CD4-positive, alpha-beta memory T cell (primary cell): Measurements from ENCODE around the gene CDK11A. TPM values are rescaled to one million over a fixed set of nuclear protein-coding genes. Genes with fewer than 3 reads are reported as not detected.
"Not testable (repeated sequence)": the region's sequence is repeated elsewhere in the genome, so short reads cannot be mapped to it uniquely, and the experiment has no call there.

Experiments
- CTCF ChIA-PET: fragments of 350-600 bp; sonication (Branson Sonifier 250); formaldehyde crosslinking; loops from one replicate; lab custom pipeline; 2021; ENCODE audit warnings: inconsistent platforms; ENCODE audit not compliant: partially characterized antibody; lab: Charles Lee
- POLR2A ChIA-PET: fragments of 350-600 bp; sonication (Branson Sonifier 250); formaldehyde crosslinking; loops from one replicate; lab custom pipeline; 2021; ENCODE audit not compliant: partially characterized antibody; lab: Charles Lee
- DNase-seq, 5 donors: peaks; one replicate each; pipeline versions ENCODE4 v3.0.0 to v3.0.0-alpha.2; 2020 to 2022; ENCODE audit warnings: mixed read lengths in 1 of 5
- H3K27ac ChIP-seq: one replicate; pipeline ENCODE4 v1.7.0; 2013; ENCODE audit warnings: low read depth, low read length
- H3K27me3 ChIP-seq: 2 replicates; pipeline ENCODE4 v1.7.0; 2013; ENCODE audit warnings: mild to moderate bottlenecking, low read length, moderate library complexity; ENCODE audit not compliant: insufficient read depth
- H3K36me3 ChIP-seq: 2 replicates; pipeline ENCODE4 v1.7.0; 2013; ENCODE audit warnings: mild to moderate bottlenecking, low read length, moderate library complexity; ENCODE audit not compliant: insufficient read depth
- H3K4me1 ChIP-seq: 2 replicates; pipeline ENCODE4 v1.7.0; 2013; ENCODE audit warnings: mild to moderate bottlenecking, low read length, moderate library complexity; ENCODE audit not compliant: insufficient read depth
- H3K4me3 ChIP-seq, 2 donors: one replicate each; pipeline ENCODE4 v1.7.0; 2013; ENCODE audit warnings: low read length in 2 of 2, mild to moderate bottlenecking in 1 of 2
- H3K9me3 ChIP-seq, 2 donors: one replicate each; pipeline ENCODE4 v1.7.0; 2013; ENCODE audit warnings: low read length in 2 of 2, control low read depth in 1 of 2; ENCODE audit not compliant: control insufficient read depth in 1 of 2
- H3K27ac Mint-ChIP-seq, 7 donors: one replicate each; pipeline ENCODE4 v1.8.0; 2020 to 2021; ENCODE audit warnings: mixed read lengths in 7 of 7, mild to moderate bottlenecking in 6 of 7, inconsistent platforms in 3 of 7, moderate library complexity in 3 of 7
- H3K27me3 Mint-ChIP-seq, 2 donors: one replicate each; pipeline ENCODE4 v1.8.0; 2020 to 2021; ENCODE audit warnings: mixed read lengths in 2 of 2
- H3K36me3 Mint-ChIP-seq, 2 donors: one replicate each; pipeline ENCODE4 v1.8.0; 2020 to 2021; ENCODE audit warnings: mixed read lengths in 2 of 2, inconsistent platforms in 1 of 2, mild to moderate bottlenecking in 1 of 2
- H3K4me1 Mint-ChIP-seq, 4 donors: one replicate each; pipeline ENCODE4 v1.8.0; 2020 to 2021; ENCODE audit warnings: mixed read lengths in 4 of 4, mild to moderate bottlenecking in 1 of 4
- H3K4me3 Mint-ChIP-seq, 8 donors: one replicate each; pipeline ENCODE4 v1.8.0; 2020 to 2021; ENCODE audit warnings: mixed read lengths in 8 of 8, mild to moderate bottlenecking in 7 of 8, moderate library complexity in 6 of 8, inconsistent platforms in 3 of 8
- H3K9me3 Mint-ChIP-seq, 8 donors: one replicate each; pipeline ENCODE4 v1.8.0; 2020 to 2021; ENCODE audit warnings: mixed read lengths in 8 of 8, mild to moderate bottlenecking in 5 of 8, inconsistent platforms in 3 of 8, moderate library complexity in 1 of 8
- intact Hi-C: fragments of 100-400 bp; cut with micrococcal nuclease; formaldehyde crosslinking; loops from one replicate; pipeline ENCODE4 v1.15.1; 2023
- polyA plus RNA-seq, 2 donors: library from polyadenylated mRNA; unstranded; fragments of 300-500 nt; fragmentation: Illumina TruSeq; gene quantifications; one replicate each; pipeline ENCODE4 v1.2.3, GENCODE V29; 2021
- total RNA-seq, 2 experiments: library from RNA; stranded (reverse); gene quantifications; one replicate each; pipeline ENCODE4 v1.2.3, GENCODE V29; 2021

CDK11A gene
- total and polyA plus RNA-seq, 4 experiments from 2014 or later: 7.2 to 162 (median 86.1) TPM

GRCh38 chr1:1753607-1754005, 29.4 kb upstream of the CDK11A start:
- ChIA-PET POLR2A (interaction anchor here (1.1 kb wide), 1 partner anchor 26 kb away, joined by 4 read pairs; no protein-coding TSS in a partner anchor), CTCF (no interaction called here)
- Histone ChIP-seq H3K4me3 (no peak overlapping the region), H3K9me3 (no peaks in the 10 kb centered on the region), H3K36me3 (peaks cover 24% of the 10 kb centered on the region), H3K4me1 (peaks cover 4% of the 10 kb centered on the region), H3K27me3 (no peaks in the 10 kb centered on the region), H3K27ac (no peak overlapping the region)
- H3K4me1 Mint-ChIP-seq: peaks cover 0 to 12% (median under 1%) of the 10 kb centered on the region in 4 donors
- H3K4me3 Mint-ChIP-seq: no peak overlapping the region
- intact Hi-C loops: no loop called here
- no peak for DNase-seq
- H3K36me3 Mint-ChIP-seq: peaks cover 4 to 10% of the 10 kb centered on the region in 2 donors
- no peaks in the 10 kb centered on the region for H3K27me3 Mint-ChIP-seq
- H3K9me3 Mint-ChIP-seq: no peaks in the 10 kb centered on the region
- no peak overlapping the region for H3K27ac Mint-ChIP-seq

DNA sequence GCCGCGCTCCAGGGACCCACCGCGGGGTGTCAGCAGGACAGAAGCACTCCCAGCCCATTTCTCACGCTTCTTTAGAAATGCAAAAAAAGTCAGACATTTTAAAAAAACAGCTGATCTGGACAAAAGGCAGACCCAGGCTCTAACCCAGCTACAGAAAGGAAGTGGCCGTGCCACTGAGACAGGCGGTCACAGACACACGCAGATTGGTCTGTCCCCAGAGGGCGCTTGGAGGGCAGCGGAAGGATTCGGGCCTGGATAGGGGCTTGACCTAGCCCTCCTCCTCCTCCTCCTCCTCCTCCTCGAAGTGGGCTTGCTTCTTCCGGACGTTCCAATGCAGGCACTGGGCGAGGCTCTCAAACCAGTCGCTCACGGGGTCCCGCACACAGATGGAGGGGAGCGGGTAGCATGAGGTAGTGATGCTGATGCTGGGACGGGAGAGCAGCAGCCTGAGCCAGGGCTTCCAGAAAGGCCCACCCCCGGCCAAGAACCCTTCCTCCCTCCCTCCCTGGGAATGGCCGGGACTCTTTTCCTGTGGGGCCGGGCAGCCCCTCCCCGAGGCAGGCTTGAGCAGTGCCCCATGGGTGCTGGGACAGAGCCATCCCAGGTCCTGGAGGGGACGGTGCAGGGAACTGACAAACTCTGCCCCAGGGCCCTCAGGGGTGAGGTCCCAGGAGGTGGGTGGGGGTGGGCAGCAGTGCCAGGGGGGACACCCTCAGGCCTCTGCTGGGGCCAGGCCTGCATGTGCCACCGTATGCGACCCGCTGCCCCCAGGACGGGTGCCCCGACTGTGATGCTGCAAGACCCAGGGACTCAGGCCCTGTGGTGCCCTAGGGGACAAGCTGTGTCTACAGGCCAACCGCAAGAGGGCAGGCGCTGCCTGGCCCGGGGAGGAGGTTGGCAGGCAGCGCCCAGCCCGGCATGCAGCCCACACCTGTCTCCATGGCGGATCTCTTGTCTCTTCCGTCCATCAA, 28.8 kb upstream of the CDK11A start:
- H3K9me3 ChIP-seq: no peaks in the 10 kb centered on the region
- Mint-ChIP-seq H3K4me3 (no peak overlapping the region), H3K27me3 (no peaks in the 10 kb centered on the region), H3K9me3 (no peaks in the 10 kb centered on the region), H3K4me1 (peaks cover 0 to 13% (median 3%) of the 10 kb centered on the region in 4 donors), H3K36me3 (peaks cover 4 to 7% of the 10 kb centered on the region in 2 donors), H3K27ac (no peak overlapping the region)
- H3K27me3 ChIP-seq: no peaks in the 10 kb centered on the region
- intact Hi-C loops: no loop called here
- ChIA-PET POLR2A (interaction anchor here (1.1 kb wide), 1 partner anchor 27 kb away, joined by 4 read pairs; no protein-coding TSS in a partner anchor), CTCF (no interaction called here)
- H3K4me3 ChIP-seq: no peak overlapping the region
- peaks cover 4% of the 10 kb centered on the region for H3K4me1 ChIP-seq
- H3K36me3 ChIP-seq: peaks cover 24% of the 10 kb centered on the region
- DNase-seq: no peak
- no peak overlapping the region for H3K27ac ChIP-seq

- H3K27ac ChIP-seq: no peak overlapping the region
- ChIA-PET CTCF (no interaction called here), POLR2A (no interaction called here)
- no peaks in the 10 kb centered on the region for H3K9me3 ChIP-seq
- H3K4me1 ChIP-seq: peaks cover 4% of the 10 kb centered on the region
- peaks cover 24% of the 10 kb centered on the region for H3K36me3 ChIP-seq
- intact Hi-C loops: no loop called here
- Mint-ChIP-seq H3K9me3 (no peaks in the 10 kb centered on the region), H3K4me3 (no peak overlapping the region), H3K4me1 (peaks cover 0 to 9% (median 3%) of the 10 kb centered on the region in 4 donors), H3K27ac (no peak overlapping the region), H3K27me3 (no peaks in the 10 kb centered on the region), H3K36me3 (peaks cover 4 to 7% of the 10 kb centered on the region in 2 donors)
- no peak overlapping the region for H3K4me3 ChIP-seq
- DNase-seq: no peak
- H3K27me3 ChIP-seq: no peaks in the 10 kb centered on the region
Measured at GRCh38 chr1:1752190-1752589, 28.0 kb upstream of the CDK11A start.

GRCh38 chr1:1749941-1750340, 25.8 kb upstream of the CDK11A start:
- POLR2A ChIA-PET, DNase-seq, H3K27ac Mint-ChIP-seq: not testable (repeated sequence)

DNA sequence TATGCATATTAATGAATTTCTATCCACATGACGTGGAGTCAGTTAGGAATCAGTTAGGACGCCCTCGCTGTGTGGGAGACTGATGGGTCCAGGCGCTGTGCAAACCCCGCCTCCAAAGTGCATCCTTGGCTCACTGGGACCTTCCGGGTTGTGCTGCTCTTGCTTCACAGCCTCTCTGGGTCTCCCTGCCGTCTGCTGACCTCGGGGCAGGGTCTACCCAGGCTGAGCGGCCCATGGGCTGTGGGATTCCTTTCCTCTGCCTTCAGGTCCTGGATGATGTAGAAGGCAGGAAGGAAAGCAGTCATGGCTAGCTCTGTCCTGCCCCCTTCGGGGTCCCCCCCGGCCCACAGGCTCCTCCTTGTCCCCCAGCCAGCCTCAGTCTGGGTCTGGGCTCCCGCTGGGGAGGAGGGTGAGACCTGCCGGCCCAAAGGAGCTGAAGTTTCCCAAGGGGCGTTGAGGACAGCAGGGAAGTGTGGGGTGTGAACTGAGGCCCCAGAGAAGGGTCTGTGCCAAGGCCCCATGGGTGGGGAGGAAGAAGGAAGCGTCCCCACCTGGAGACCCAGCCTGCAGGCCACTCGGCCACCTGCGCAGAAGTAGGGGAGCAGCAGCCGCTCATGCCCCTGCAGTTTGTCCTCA, 24.6 kb upstream of the CDK11A start:
- Histone ChIP-seq H3K36me3 (peaks cover 5% of the 10 kb centered on the region), H3K4me1 (peaks cover 4% of the 10 kb centered on the region), H3K27ac (no peak overlapping the region), H3K9me3 (no peaks in the 10 kb centered on the region), H3K4me3 (no peak overlapping the region), H3K27me3 (no peaks in the 10 kb centered on the region)
- Mint-ChIP-seq H3K4me1 (peaks cover 0 to 9% (median 3%) of the 10 kb centered on the region in 4 donors), H3K4me3 (peak overlapping the region in 5 of 8 donors; percentile 22 to 45 (median 35)), H3K27ac (peak overlapping the region in 6 of 7 donors; percentile 20 to 68 (median 58)), H3K9me3 (no peaks in the 10 kb centered on the region), H3K27me3 (no peaks in the 10 kb centered on the region), H3K36me3 (peaks cover 0 to 3% of the 10 kb centered on the region in 2 donors)
- CTCF ChIA-PET: interaction anchor here (1.4 kb wide), 1 partner anchor 157 kb away, joined by 4 read pairs; no protein-coding TSS in a partner anchor
- POLR2A ChIA-PET: no interaction called here
- no peak for DNase-seq
- intact Hi-C loops: loop anchor here (10.0 kb wide), 1 partner anchor 54 kb away; the partner anchor contains the start of gene SLC35E2B

More at GRCh38 chr1:1749941-1750340, 25.8 kb upstream of the CDK11A start:
- H3K27me3 ChIP-seq, H3K4me1 ChIP-seq, H3K4me1 Mint-ChIP-seq, H3K4me3 Mint-ChIP-seq, H3K9me3 ChIP-seq, H3K27me3 Mint-ChIP-seq, H3K27ac ChIP-seq, H3K36me3 Mint-ChIP-seq, H3K4me3 ChIP-seq, H3K9me3 Mint-ChIP-seq, CTCF ChIA-PET: not testable (repeated sequence)
- intact Hi-C loops: loop anchor here (10.0 kb wide), 1 partner anchor 55 kb away; the partner anchor contains the start of gene SLC35E2B
- peaks cover 11% of the 10 kb centered on the region for H3K36me3 ChIP-seq

DNA sequence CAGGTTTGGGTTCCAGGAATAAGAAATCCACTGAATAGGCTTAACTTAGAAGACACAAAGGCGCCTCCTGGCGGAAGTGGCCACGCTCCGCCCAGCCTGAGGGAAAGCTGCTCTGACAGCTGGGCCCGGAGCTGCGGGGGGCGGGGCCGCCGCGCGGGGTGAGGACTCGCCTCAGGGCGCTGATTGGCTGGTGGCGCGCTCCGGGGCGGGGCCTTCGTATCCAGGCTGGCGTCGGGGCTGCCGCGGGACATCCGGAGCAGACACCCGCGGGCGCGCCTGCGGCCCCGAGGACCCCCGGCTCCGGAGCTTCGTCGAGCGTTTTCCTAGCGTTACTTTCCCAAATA, 22.4 kb upstream of the CDK11A start:
- not testable (repeated sequence) for H3K9me3 ChIP-seq, H3K36me3 ChIP-seq, H3K36me3 Mint-ChIP-seq, H3K4me1 ChIP-seq, H3K27me3 ChIP-seq, DNase-seq, H3K27ac Mint-ChIP-seq, H3K4me3 ChIP-seq, H3K9me3 Mint-ChIP-seq, H3K27me3 Mint-ChIP-seq
- intact Hi-C loops: loop anchor here (10.0 kb wide), 1 partner anchor 52 kb away; the partner anchor contains the start of gene SLC35E2B
- ChIA-PET POLR2A (interaction anchor here (0.6 to 0.7 kb wide), 5 partner anchors 18 to 163 kb away, joined by 3 to 7 read pairs (median 3); no protein-coding TSS in a partner anchor), CTCF (interaction anchor here (0.9 kb wide), 1 partner anchor 14 kb away, joined by 3 read pairs; no protein-coding TSS in a partner anchor)
- peak overlapping the region; percentile 69 for H3K27ac ChIP-seq
- Mint-ChIP-seq H3K4me1 (peaks cover 6 to 23% (median 10%) of the 10 kb centered on the region in 4 donors), H3K4me3 (peak overlapping the region in 3 of 8 donors; percentile 34 to 78 (median 74))
